HG03432 (cell line): ENCODE measurements around the gene NUP188.

Experiments used
- ATAC-seq: cut with Tn5 transposase; IDR thresholded peaks from one replicate; pipeline ENCODE4 v1.9.1; 2021; ENCODE audit warnings: mild to moderate bottlenecking, moderate library complexity; ENCODE audit not compliant: unreplicated experiment

Gene NUP188

DNA sequence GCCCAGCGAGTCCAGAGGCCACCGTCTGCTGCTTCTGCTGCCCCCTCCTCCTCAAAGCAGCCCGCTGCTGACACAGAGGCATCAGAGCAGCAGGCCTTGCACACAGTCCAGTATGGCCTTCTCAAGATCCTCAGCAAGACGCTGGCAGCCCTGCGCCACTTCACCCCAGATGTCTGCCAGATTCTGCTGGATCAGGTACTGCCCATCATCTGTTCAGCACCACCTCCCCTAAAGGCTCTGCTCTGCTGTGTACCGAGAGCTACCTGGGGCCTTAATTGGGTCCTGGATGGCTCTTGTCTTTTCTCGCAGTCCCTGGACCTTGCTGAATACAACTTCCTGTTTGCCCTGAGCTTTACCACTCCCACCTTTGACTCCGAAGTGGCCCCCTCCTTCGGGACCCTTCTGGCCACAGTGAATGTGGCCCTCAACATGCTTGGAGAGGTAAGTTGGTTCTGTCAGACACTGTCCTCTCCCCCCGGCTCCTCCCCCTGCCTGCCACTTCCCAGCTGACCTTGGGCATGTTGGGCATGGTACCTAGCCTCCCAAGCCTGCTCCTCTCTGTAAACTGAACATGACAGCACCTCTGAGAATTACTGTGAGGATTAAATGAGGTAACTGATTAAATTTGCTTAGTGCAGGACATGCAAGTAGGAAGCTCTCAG lies 58.0 kb downstream of the NUP188 start:
- ATAC-seq: no peak

- ATAC-seq: no peak
These were observed 59.0 kb downstream of the NUP188 start for GRCh38 chr9:129006328-129007034.

- ATAC-seq: no peak
These were observed 59.7 kb downstream of the NUP188 start for GRCh38 chr9:129007035-129007765.

- ATAC-seq: no peak
These were observed 60.4 kb downstream of the NUP188 start for GRCh38 chr9:129007766-129008468.

DNA sequence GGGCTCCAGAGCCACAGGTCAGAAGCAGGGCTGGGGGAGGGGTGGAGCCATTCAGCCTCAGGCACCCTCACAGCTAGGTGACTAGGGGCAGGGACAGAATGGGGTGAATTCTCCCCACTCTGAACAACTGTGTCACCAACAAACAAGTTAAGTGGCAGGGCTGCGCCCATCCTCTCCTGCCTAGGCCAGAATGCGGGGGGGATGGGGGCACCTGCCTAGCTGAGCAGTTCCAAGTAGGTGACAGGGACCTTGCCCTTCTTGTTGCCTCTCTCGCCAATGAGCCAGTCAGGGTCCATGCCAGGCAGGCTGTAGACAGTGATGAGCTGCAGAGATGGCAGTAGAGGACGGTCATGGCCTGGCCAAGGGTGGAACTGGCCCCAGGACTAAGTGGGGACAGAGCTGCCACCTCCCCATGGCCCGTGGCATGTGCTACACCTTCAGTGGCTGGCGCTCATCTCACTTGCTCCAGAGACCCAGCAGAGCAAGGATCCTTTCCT lies 61.0 kb downstream of the NUP188 start:
- ATAC-seq: no peak

DNA sequence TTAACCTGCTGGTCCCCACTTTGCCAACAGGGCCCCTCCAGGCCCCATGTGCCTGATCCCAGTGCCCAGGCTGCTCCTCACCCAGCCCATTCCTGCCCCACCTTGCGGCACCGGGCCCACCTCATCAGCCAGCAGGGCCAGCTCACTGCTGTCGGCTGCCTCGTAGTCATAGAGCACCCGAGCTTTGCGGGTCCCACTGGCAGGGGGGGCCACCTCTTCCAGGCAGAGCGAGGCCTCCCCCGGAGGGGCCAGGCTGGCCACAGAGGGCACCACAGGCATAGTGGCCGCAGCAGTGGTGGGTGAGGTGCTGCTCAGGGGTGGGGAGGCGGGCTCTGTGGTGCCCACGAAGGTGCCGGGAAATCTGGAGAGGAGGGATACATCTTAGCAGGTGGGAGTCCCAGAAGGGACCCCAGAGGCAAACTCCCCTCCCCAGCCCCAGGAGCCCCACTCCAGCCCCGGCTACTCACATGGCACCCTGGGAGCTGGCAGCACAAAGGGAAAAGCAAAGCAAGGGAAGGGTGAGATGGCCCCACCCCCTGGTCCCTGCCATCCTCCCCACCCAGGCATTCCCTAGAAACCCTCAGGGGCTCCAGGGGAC lies 61.6 kb downstream of the NUP188 start:
- no peak for ATAC-seq

DNA sequence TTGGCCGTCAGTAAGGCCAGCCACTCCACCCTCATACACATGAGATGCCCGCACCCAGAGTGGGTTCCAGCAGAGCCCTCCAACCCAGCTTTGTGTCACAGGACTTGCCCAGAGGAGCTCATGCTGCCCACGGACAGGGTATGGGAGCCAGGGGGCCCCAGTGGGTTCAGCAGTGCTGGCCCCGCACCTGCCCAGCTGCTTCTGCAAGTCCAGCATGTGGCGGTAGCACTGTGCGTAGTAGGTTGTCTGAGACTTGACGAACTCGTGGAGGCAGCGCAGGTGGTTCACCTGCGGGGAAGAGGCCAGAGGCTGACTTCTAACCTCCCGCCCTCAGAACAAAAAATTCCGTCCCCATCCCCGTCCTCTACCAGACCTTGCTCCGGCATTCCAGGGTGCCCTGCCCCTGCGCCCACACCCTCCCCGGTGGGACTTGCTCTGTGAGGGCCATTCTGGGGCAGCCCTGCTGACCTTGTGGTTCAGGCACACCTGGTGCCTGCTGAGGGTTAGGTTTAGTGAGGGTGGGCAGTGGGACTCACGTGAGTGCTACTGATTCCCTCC lies 62.2 kb downstream of the NUP188 start:
- ATAC-seq: no peak

DNA sequence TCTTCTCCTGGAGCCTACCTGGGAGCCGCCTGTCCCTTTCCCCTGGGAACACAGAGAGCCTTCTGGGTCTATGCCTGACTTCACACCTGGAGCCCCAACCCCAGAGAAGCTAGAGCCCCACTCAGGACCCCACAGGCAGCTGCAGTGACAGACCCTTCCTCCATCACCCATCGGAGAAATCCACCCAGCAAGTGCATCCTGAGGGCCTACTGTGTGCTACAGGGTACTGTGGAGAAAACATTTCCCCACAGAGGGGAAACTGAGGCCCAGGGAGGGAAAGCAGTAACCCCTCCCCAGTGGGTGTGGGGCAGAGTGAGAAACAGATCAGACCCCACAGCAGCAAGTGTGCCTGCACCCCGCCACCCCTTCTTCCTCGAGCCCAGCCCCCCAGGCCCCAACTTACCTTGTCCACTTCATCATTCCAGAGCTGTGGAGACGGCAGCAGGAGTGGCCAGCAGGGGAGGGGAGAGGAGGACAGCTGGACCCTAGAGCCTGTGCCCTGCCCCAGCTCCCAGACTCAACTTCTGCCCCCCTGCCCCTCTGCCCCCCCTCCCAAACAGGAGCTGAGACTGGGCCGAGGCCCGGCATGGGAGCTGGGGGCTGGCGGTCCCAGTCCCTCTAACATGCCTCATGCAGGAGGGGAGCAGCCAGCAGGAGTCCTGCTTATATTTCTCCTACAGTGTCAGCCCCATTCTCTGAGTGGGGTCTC lies 62.9 kb downstream of the NUP188 start:
- ATAC-seq: no peak

DNA sequence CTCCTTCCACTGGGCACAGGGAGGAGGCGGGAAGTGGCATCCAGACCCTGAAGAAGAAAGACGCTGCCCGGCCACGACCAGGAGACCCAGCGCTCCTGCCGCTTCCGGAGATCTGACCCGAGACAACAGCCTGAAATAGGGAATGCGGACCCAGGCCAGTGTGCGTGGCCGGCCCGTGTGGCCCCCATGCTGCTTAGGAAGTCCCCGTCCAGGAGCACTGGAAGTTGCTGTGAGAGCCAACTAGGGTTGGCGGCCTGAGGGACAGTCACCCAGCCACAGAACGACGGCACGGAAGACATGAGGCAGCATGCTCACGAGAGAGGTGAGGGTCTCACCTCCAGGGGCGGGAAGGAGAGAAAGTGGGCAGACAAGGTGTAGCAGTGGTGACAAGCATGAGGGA lies 63.7 kb downstream of the NUP188 start:
- ATAC-seq: no peak

DNA sequence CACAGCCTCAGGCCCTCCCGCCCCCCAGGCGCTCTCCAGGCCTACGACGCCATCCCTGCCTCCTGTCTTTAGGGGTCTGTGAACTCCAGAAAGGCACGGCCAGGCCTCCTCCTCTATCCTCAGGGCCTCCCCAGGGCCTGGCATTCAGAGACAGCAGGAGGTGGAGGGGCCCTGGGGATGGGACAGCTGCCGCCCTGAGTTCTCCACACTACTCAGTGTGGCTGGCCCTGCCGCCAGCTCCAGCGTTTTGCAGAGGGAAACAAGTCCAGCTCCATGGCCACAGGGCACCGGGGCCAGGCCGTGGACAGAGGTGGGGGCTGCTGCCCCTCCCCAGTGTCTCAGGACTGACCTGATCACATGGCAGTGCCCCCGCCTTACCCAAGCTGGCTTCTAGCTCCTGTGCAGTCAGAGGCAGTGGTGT lies 64.3 kb downstream of the NUP188 start:
- ATAC-seq: no peak

DNA sequence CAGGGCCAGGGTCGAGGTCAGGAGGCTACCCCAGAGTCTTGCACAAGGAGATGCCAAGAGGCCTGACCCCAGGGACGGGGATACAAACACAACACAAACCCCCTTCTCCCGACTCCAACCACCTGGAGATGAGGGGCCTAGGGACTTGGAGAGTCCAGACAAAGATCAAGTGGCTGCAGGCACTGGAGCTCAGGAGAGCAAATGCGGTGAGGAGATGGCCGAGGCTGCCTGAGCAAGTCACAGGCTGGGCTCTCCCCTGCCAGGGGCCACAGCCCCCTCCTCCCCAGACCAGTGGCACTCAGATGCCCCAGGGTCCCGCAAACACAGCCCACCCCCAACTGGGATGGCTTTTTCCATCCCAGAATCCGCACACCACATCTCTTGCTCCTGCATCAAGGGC lies 64.8 kb downstream of the NUP188 start:
- no peak for ATAC-seq

DNA sequence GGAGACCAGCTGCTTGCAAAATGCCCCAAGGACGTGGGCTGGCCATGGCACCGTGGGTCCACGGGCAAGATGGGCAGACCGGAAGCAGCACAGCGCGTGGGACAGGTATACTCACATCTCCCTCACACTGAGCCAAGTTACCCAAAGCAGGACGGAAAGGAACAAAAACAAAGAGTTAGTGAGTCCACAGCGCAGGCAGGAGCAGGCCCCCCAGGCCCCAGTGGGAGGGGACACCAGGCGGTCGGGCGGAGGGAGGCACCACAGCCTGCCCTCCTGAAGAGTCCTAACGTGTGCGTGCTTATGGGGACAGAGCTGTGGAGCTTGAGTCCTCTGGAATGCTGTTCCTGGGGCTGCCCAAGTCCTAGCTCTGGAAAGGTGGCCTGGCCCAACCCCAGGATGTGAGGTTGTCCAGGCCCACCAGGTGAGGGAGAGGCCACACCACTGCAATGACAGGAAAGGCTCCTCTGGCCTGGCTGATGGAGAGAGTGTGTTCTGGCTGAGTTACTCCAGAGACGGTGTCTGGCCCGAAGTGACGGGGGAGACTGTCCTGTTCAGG lies 65.5 kb downstream of the NUP188 start:
- no peak for ATAC-seq

DNA sequence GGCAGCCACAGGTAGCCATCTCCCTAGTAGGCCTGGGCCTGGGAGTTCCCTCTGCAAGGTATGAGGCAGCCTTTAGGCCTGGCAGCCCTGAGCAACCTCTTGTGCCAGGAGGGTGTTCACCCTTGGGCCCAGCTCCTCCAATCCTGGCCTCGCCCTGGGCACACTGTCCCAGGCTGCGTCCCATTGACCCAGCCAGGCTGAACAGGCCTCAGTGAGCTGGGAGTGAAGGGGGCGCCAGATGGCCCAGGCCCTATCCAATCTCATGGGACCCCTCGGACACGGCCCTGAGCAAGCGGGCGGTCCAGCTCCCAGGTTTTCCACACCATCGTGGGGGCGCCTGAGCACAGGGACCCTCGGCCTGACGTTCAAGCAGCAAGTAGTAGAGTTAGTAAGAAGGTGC lies 66.2 kb downstream of the NUP188 start:
- ATAC-seq: no peak

GRCh38 chr9:129014124-129014523 lies 66.6 kb downstream of the NUP188 start:
- ATAC-seq: no peak

DNA sequence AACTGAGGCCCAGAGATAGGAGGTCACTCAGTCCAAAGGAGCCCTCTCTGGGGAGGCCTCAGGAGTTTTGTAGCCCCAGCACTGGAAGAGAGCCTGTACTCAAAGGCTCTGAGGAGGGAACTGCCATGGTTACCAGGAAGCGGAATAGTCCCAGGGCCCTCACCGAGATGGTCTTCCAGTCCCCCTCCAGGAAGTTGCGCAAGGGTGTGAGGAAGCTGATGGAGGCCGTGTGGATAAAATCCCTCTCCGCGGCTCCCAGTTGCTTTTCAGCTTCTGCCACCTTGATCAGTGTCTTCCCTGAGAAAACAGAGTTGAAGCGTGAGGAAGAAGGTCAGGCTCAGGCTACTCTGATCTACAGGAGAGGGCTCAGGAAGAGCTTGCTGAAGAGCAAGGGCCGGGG lies 67.1 kb downstream of the NUP188 start:
- no peak for ATAC-seq

DNA sequence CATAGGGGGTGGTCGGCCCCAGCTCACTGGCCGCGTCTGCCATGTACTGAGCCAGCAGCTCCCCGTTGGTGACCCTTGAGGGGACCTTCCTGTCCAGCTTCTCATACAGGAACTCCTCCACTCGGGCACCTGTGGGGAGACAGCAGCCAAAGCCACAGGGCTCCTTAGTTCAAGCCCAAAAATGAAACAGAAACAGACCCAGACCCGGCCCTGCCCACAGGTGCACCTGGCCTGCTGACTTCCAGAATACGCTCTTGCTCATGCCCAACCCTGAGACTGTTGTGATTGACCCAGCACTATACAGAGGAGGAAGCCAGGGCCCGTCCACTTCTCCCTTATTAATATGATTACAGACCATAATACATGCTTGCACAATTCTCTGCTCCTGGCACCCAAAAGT lies 73.6 kb downstream of the NUP188 start:
- ATAC-seq: no peak

GRCh38 chr9:129022037-129022436 lies 74.5 kb downstream of the NUP188 start:
- no peak for ATAC-seq

DNA sequence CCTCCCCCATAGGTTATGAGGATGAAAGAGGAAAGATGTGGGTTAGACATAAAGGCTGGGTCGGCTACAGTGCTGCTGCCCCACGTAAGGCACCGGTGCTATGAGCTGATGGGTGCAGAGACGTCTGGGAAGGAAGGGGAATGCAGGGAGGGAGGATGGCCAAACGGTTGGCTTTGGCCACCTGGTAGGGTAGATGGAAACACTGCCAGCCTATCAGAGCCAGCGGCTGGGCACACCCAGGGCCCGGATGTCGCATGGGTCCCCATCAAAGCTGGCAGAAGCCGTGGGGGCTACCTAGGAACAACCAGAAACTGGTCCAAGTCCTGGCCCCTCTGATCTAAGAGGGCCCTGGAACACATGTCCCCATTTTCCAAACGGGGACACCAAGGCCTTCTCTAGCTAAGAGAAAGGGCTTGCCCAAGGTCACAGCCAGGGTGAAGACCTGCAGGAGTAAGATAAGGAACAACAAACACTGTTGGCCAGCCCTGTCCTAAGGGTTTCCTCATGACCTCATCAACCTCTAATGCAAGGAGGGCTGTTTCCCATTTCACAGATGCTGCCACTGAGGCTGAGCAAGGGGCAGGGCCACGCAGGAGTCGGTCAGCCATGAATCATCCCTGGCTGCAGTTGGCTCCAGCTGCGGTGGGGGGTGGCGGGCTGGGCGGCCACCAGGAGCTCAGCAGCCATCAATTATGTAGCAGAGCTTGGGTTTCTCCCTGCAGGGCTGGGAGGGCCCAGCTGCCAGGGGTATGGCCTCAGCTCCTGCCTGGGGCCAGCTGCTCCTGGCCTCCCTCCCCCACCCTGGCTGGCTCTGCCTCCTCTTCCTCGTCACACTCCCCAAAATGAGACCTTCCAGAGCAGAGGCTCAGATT lies 75.8 kb downstream of the NUP188 start:
- ATAC-seq: no peak

GRCh38 chr9:129023908-129024233 lies 76.4 kb downstream of the NUP188 start:
- no peak for ATAC-seq
